Aorta (tissue), 5 donors: ENCODE data around the gene CHPF. TPM values are rescaled to one million over a fixed set of nuclear protein-coding genes. Genes with fewer than 3 reads are reported as not detected.

Source experiments
- ATAC-seq: fragments of 200-7000 bp; cut with Tn5 transposase; one replicate; pipeline ENCODE4 v1.9.1; 2022; ENCODE audit warnings: moderate library complexity; ENCODE audit not compliant: low FRiP score
- DNase-seq, 2 donors: peaks; one replicate each; pipeline ENCODE4 v3.0.0-alpha.2; 2020
- H3K27ac ChIP-seq, 2 donors: one replicate each; pipeline ENCODE4 v1.5.1; 2013; ENCODE audit warnings: low read length in 2 of 2, mild to moderate bottlenecking in 2 of 2, moderate library complexity in 2 of 2, control low read depth in 1 of 2, inconsistent platforms in 1 of 2, low read depth in 1 of 2
- H3K27me3 ChIP-seq, 2 donors: one replicate each; pipeline ENCODE4 v1.6.1; 2013; ENCODE audit warnings: control low read depth in 1 of 2, low read length in 1 of 2, mild to moderate bottlenecking in 1 of 2, moderate library complexity in 1 of 2; ENCODE audit not compliant: insufficient read depth in 2 of 2, control insufficient read depth in 1 of 2
- H3K36me3 ChIP-seq, 2 donors: one replicate each; pipeline ENCODE4 v1.6.1; 2013; ENCODE audit warnings: control low read depth in 1 of 2, low read length in 1 of 2, mild to moderate bottlenecking in 1 of 2; ENCODE audit not compliant: insufficient read depth in 2 of 2, control insufficient read depth in 1 of 2
- H3K4me1 ChIP-seq, 2 donors: one replicate each; pipeline ENCODE4 v1.6.1; 2013; ENCODE audit warnings: low read length in 2 of 2, control low read depth in 1 of 2, mild to moderate bottlenecking in 1 of 2, moderate library complexity in 1 of 2; ENCODE audit not compliant: insufficient read depth in 2 of 2, control insufficient read depth in 1 of 2
- H3K4me3 ChIP-seq, 2 donors: one replicate each; pipeline ENCODE4 v1.5.1; 2013; ENCODE audit warnings: low read length in 2 of 2, control low read depth in 1 of 2, mild to moderate bottlenecking in 1 of 2
- H3K9me3 ChIP-seq: one replicate; pipeline ENCODE4 v1.6.1; 2013; ENCODE audit warnings: mild to moderate bottlenecking, low read length; ENCODE audit not compliant: control insufficient read depth
- WGBS, 2 donors: extraction: QIAGEN DNeasy Blood & Tissue Kit; methylation state at CpG; one replicate each; pipeline ENCODE4 v1.1.7; 2013; 5-methylcytosine and 5-hydroxymethylcytosine counted together
- intact Hi-C, 2 donors: fragments of 100-400 bp; cut with DNase I; formaldehyde crosslinking; loops; one replicate each; pipeline versions ENCODE4 v1.14.2 to v1.15.0; 2022
- polyA plus RNA-seq, 2 donors: library from polyadenylated mRNA; stranded (reverse); fragments of 200-250 nt; gene quantifications; one replicate each; pipeline ENCODE4 v1.2.3, GENCODE V29; 2013
- total RNA-seq, 2 donors: library from RNA; stranded (reverse); fragmentation: NEBNext Ultra II Directional; extraction: Animal tissue kit (Norgen Biotek cat#: 25700); gene quantifications; one replicate each; pipeline ENCODE4 v1.2.1, GENCODE V29; 2021
- donor health status: healthy with polysubstance abuse.
- donor health status: Bipolar disorder and iron deficiency.
- donor health status: DM: no; HTN: no; CAD: no.
- donor health status: DM: no; HTN: no; CAD: no.
- donor health status: DM: yes; HTN: yes; CAD: no.

The CHPF gene
- total and polyA plus RNA-seq, 4 donors, result 20.0 to 81.2 (median 73.2) TPM

DNA sequence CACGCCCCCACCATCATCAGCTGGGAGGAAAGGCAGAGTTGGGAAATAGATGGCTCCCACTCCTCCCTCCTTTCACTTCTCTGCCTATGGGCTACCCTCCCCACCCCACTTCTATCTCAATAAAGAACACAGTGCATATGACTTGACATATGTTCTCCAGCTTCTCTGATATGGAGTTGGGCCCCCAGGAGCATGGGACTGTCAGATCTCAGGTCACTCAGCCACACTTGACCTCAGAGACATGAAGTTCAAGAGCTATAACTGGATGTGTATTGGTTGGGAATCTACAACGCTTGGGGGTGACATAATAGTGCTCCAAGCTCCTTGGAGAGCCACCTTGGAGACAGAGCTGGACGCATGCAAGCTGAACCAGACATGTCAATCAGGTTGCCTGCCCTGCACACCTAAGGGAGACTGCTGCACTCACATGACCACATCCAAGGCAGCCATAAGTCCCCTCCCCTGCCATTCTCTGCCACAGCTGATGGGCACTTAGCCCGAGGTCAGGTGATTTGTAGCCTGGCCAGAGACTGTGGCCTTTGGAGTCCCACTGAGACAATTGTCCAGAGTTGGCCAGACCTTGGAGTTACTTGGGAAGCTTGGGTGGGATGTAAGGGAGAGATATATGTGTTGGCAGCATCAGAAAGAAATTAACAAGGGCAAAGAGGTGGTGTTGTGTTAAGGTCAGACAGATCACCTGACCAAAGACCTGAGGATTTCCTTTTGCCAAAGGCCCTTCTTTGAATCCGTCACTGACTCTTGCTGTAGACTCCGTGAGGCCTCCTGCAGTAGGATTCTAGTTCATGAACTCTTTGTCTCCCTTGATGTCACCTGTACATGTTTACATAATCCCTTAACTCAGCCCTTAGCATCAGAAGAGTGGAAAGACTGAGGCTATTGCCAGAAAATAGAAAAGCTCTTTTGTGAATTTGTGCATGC lies 32.2 kb upstream of the CHPF start:
- H3K9me3 ChIP-seq, result no peaks in the 10 kb centered on the region
- H3K27ac ChIP-seq, result no peak overlapping the region
- intact Hi-C loops, result no loop called here
- DNase-seq, result no peak
- WGBS, 2 donors, result 89 to 92% methylated on average over 6 of the region's 6 CpGs
- H3K4me1 ChIP-seq, result no peaks in the 10 kb centered on the region
- no peaks in the 10 kb centered on the region for H3K36me3 ChIP-seq
- no peak for ATAC-seq
- H3K4me3 ChIP-seq, result no peak overlapping the region
- H3K27me3 ChIP-seq, result no peaks in the 10 kb centered on the region

DNA sequence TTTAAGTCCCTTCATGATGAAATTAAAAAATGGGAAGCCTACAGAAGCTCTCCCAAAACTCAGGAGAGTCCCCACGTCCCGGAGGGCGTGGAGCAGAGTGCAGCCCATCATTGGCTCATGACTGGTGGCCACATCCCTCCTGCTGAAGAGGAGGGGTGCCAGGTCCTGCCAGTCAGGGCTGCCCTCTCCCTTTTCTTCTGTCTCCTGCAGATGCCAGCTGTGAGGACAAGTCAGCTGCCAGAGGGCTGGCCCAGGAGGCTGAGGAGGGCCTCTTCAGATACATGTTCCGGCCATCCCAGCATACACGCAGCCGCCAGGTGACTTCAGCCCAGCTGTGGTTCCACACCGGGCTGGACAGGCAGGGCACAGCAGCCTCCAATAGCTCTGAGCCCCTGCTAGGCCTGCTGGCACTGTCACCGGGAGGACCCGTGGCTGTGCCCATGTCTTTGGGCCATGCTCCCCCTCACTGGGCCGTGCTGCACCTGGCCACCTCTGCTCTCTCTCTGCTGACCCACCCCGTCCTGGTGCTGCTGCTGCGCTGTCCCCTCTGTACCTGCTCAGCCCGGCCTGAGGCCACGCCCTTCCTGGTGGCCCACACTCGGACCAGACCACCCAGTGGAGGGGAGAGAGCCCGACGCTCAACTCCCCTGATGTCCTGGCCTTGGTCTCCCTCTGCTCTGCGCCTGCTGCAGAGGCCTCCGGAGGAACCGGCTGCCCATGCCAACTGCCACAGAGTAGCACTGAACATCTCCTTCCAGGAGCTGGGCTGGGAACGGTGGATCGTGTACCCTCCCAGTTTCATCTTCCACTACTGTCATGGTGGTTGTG lies 31.1 kb upstream of the CHPF start:
- 84 to 87% methylated on average over 21 to 22 of the region's 22 CpGs for WGBS, 2 donors
- DNase-seq, result peak in 1 of 2 donors; percentile 71
- Histone ChIP-seq H3K27ac (no peak overlapping the region), H3K4me3 (no peak overlapping the region), H3K36me3 (no peaks in the 10 kb centered on the region), H3K27me3 (no peaks in the 10 kb centered on the region), H3K9me3 (no peaks in the 10 kb centered on the region), H3K4me1 (no peaks in the 10 kb centered on the region)
- no peak for ATAC-seq
- intact Hi-C loops, result no loop called here

DNA sequence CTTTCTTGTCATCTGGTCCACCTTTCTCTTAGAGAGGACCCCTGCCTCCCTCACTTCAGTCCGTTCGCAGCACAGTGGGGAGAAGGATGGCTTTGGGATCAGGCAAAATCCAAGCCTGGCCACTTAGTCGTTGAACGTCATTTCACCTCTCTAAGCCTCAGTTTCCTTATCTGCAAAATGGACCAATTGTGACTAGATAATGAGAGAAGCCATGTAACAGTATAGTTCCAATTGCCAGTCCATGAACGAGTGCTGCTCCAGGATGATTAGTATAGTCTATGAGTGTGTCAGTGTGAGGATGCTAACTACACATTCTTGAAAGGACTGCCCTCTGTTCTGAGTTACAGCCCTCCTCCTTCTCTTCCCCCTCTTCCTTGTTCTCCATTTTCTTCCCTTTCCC lies 29.6 kb upstream of the CHPF start:
- H3K9me3 ChIP-seq, result no peaks in the 10 kb centered on the region
- intact Hi-C loops, result no loop called here
- no peaks in the 10 kb centered on the region for H3K36me3 ChIP-seq
- no peaks in the 10 kb centered on the region for H3K27me3 ChIP-seq
- DNase-seq (no peak), ATAC-seq (no peak)
- 80 to 82% methylated on average over 5 of the region's 5 CpGs for WGBS, 2 donors
- H3K4me1 ChIP-seq, result no peaks in the 10 kb centered on the region
- no peak overlapping the region for H3K27ac ChIP-seq
- no peak overlapping the region for H3K4me3 ChIP-seq

DNA sequence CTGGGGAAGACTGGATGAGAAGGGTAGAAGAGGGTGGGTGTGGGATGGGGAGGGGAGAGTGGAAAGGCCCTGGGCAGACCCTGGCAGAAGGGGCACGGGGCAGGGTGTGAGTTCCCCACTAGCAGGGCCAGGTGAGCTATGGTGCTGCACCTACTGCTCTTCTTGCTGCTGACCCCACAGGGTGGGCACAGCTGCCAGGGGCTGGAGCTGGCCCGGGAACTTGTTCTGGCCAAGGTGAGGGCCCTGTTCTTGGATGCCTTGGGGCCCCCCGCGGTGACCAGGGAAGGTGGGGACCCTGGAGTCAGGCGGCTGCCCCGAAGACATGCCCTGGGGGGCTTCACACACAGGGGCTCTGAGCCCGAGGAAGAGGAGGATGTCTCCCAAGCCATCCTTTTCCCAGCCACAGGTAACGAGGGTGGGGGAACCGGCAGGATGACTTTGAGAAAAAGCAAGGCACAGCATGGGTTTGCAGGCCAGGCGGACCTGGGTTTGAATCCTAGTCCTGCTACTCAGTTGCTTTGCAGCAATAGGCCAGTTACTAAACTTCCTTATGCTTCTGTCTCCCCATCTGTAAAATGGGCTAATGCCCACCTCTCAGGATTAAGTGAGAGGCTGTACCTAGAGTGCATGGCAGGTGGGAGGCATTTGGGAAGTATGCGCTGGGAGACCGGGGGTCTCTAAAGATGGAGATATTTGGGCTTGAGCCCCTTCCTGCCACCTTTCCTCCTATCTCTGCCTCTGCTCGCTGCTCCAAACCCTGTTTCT lies 28.8 kb upstream of the CHPF start, which contains the start of gene INHA:
INHA (plus strand) TSS at position 74 of the 765 bp plus-strand sequence; CDS start at position 139, 65 bp downstream.
- no peaks in the 10 kb centered on the region for H3K36me3 ChIP-seq
- H3K27ac ChIP-seq, result peak within 1 kb of the TSS; percentile 43 to 49
- H3K4me3 ChIP-seq, result peak within 1 kb of the TSS; percentile 79 to 91
- H3K27me3 ChIP-seq, result no peaks in the 10 kb centered on the region
- DNase-seq (peak in 1 of 2 donors; percentile 62), ATAC-seq (no peak)
- WGBS, 2 donors, result 87 to 89% methylated on average over 13 of the region's 13 CpGs
- H3K9me3 ChIP-seq, result no peaks in the 10 kb centered on the region
- intact Hi-C loops, result no loop called here
- H3K4me1 ChIP-seq, result no peaks in the 10 kb centered on the region

DNA sequence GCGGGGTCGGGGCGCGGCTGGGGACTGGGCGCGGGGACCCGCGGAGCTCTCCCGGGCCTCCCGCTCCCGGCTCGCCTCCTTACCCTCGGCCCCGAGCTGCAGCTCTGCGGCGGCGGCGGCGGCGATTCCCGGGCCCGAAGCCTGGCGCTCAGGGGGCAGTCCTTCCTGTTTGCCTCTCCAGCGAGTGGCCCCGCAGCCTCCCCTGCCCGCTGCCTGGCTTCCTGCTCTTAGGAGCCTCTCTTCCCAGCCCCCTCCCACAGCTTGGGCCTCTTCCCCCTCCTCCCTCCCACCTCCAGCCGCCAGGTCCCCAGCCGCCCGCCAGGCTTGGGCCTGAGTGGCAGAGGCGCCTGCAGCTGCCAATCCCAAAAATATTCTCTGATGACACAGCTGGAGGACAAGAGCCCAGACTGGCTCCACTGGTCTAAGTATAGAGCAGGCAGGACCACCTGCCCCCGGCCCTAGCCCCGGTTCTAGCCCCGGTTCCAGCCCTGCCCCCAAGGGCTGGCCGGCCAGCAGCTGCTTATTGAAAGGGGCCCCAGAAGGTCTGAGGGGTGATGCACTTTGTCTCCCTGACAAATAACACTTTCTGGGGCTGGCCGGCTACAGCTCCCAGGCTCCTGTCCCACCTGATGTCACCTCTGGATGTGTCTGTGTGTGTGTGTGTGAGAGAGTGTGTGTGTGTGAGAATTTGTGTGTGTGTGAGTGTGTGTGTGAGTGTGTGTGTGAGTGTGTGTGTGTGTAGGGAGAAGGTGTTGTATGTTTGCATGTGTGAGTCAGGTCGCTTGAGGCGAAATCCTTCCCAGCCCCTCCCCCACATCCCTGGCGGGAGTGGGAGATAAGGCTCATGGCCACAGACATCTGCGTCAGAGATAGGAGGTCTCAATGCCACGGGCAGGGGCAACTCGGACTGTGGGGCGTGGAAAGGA lies 28.0 kb upstream of the CHPF start, which contains the start of gene OBSL1:
OBSL1 (minus strand) TSS at position 229 of the 926 bp plus-strand sequence. CDS start 307 bp downstream, outside the sequence.
- 3% methylated on average over 31 to 42 of the region's 42 CpGs for WGBS, 2 donors
- ATAC-seq (peak; percentile 79), DNase-seq (peak; percentile 82 to 89)
- Histone ChIP-seq H3K9me3 (no peaks in the 10 kb centered on the region), H3K4me3 (peak within 1 kb of the TSS; percentile 79 to 91), H3K4me1 (no peaks in the 10 kb centered on the region), H3K27ac (peak within 1 kb of the TSS; percentile 47 to 76), H3K36me3 (no peaks in the 10 kb centered on the region), H3K27me3 (no peaks in the 10 kb centered on the region)
- intact Hi-C loops, result loop anchor here in 1 of 2 donors (1.0 to 2.0 kb wide), 2 partner anchors 26 to 117 kb away; partner anchors contain the start of gene STK11IP

DNA sequence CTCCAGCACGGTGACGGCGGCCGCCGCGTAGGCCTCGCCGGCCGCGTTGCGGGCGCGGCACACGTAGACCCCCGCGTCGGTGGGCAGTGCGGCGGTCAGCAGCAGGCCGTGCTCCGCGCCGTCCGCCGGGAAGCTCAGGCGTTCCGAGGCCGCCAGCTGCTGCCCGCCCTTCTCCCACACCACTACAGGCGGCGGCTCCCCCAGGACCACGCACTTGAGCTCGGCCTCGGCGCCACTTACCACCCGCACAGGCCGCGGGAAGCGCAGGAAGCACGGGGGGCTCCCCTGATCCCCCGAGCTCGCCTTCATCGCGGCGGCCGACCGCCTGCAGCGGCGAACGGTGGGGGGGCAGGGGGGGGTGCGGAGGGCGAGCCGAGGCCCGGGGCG lies 27.3 kb upstream of the CHPF start:
- ATAC-seq, result peak; percentile 5
- intact Hi-C loops, result loop anchor here in 1 of 2 donors (1.0 to 2.0 kb wide), 2 partner anchors 26 to 118 kb away; partner anchors contain the start of gene STK11IP

DNA sequence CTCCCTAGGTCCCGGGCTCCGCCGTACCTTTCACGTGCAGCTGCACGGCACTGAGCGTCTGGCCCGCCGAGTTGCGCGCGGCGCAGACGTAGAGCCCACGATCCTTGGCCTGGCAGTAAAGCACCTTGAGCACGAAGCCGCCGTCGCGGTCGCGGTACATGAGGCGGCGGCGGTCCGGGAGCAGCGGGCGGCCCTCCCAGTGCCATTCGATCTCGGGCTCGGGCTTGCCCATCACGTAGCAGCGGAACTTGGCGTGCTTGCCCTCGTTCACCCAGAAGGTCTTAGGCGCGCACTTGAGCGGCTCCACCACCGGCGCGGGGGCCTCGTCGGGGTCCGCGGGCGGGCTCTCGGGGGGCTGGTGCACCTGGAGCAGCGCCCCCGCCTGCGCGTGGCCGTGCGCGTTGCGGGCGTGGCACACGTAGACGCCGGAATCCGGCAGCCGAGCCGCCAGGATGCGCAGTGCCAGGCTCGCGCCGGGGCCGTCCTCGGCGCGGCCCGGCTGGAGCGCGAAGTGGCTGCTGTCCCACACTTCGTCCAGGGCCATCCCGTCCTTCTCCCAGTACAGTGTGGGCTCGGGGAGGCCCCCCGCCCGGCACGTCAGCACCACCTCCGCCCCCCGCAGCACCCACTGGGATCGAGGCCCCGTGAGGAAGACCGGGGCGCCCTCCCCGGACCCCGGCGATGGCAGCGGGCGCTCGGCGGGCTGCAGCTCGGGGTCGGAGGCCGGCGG lies 26.8 kb upstream of the CHPF start:
- peak; percentile 55 to 78 for DNase-seq
- no peaks in the 10 kb centered on the region for H3K36me3 ChIP-seq
- H3K4me1 ChIP-seq, result no peaks in the 10 kb centered on the region
- intact Hi-C loops, result loop anchor here in 1 of 2 donors (2.0 kb wide), 1 partner anchor 118 kb away; no protein-coding TSS in a partner anchor
- WGBS, 2 donors, result 6 to 9% methylated on average over 79 to 95 of the region's 95 CpGs
- no peaks in the 10 kb centered on the region for H3K27me3 ChIP-seq
- H3K4me3 ChIP-seq, result peak overlapping the region; percentile 79 to 91
- peak; percentile 33 for ATAC-seq
- H3K9me3 ChIP-seq, result no peaks in the 10 kb centered on the region
- peak overlapping the region; percentile 47 to 76 for H3K27ac ChIP-seq

More for the DNA sequence above, 27.3 kb upstream of the CHPF start:
- Histone ChIP-seq H3K27ac (peak overlapping the region; percentile 47 to 76), H3K36me3 (no peaks in the 10 kb centered on the region), H3K4me3 (peak overlapping the region; percentile 79 to 91), H3K4me1 (no peaks in the 10 kb centered on the region), H3K27me3 (no peaks in the 10 kb centered on the region), H3K9me3 (no peaks in the 10 kb centered on the region)
- DNase-seq, result peak; percentile 50 to 81
- 0 to 1% methylated on average over 37 to 55 of the region's 55 CpGs for WGBS, 2 donors
